GM23338 (cell line): Measurements from ENCODE around the gene NSG1. TPM values are rescaled to one million over a fixed set of nuclear protein-coding genes. Genes with fewer than 3 reads are reported as not detected.

ENCODE experiments used
- ATAC-seq: fragments of 200-7000 bp; cut with Tn5 transposase; 3 replicates; pipeline ENCODE4 v1.9.1; 2020
- DNase-seq: peaks from one replicate; pipeline ENCODE4 v3.0.0-alpha.2; 2015; ENCODE audit warnings: low spot score
- H2AFZ ChIP-seq: fragments of 200-600 bp; sonication (generic); 2 replicates; pipeline ENCODE4 v1.8.0; 2016; ENCODE audit warnings: antibody characterized with exemption, mild to moderate bottlenecking, moderate library complexity
- H3F3A ChIP-seq: fragments of 200-600 bp; sonication (generic); replicated peaks from 2 replicates; pipeline ENCODE4 v1.8.0; 2017; ENCODE audit warnings: antibody characterized with exemption, mixed run types, low read depth
- H3K27ac ChIP-seq: fragments of 200-600 bp; sonication (generic); 2 replicates; pipeline ENCODE4 v1.6.1; 2016; ENCODE audit warnings: low read depth
- H3K27me3 ChIP-seq: fragments of 200-600 bp; sonication (generic); 2 replicates; pipeline ENCODE4 v1.8.0; 2016; ENCODE audit warnings: mild to moderate bottlenecking, mixed run types, moderate library complexity; ENCODE audit not compliant: insufficient read depth
- H3K36me3 ChIP-seq: fragments of 200-600 bp; sonication (generic); 2 replicates; pipeline ENCODE4 v1.8.0; 2016; ENCODE audit warnings: mild to moderate bottlenecking; ENCODE audit not compliant: insufficient read depth
- H3K4me1 ChIP-seq: fragments of 200-600 bp; sonication (generic); 2 replicates; pipeline ENCODE4 v1.8.0; 2016; ENCODE audit warnings: mild to moderate bottlenecking, moderate library complexity; ENCODE audit not compliant: insufficient read depth
- H3K4me2 ChIP-seq: fragments of 200-600 bp; sonication (generic); 2 replicates; pipeline ENCODE4 v1.7.1; 2017; ENCODE audit warnings: mixed run types
- H3K4me3 ChIP-seq: fragments of 200-600 bp; sonication (generic); 2 replicates; pipeline ENCODE4 v1.6.1; 2016; ENCODE audit warnings: mixed run types
- H3K79me2 ChIP-seq: fragments of 200-600 bp; sonication (generic); replicated peaks from 2 replicates; pipeline ENCODE4 v1.8.0; 2017; ENCODE audit warnings: mild to moderate bottlenecking; ENCODE audit not compliant: insufficient read depth
- H3K9me2 ChIP-seq: fragments of 200-600 bp; sonication (generic); 2 replicates; pipeline ENCODE4 v1.8.0; 2017; ENCODE audit not compliant: insufficient read depth
- H4K20me1 ChIP-seq: fragments of 200-600 bp; sonication (generic); replicated peaks from 2 replicates; pipeline ENCODE4 v1.8.0; 2017; ENCODE audit warnings: mild to moderate bottlenecking; ENCODE audit not compliant: insufficient read depth
- H3K27ac Mint-ChIP-seq: 2 replicates; pipeline ENCODE4 v1.8.0; 2020; ENCODE audit warnings: inconsistent platforms, mild to moderate bottlenecking, moderate library complexity, mixed read lengths
- H3K27me3 Mint-ChIP-seq: 3 replicates; pipeline ENCODE4 v1.8.0; 2022; ENCODE audit warnings: low read depth, mild to moderate bottlenecking, moderate library complexity, mixed read lengths, inconsistent platforms; ENCODE audit not compliant: insufficient read depth, poor library complexity
- H3K36me3 Mint-ChIP-seq: 3 replicates; pipeline ENCODE4 v1.8.0; 2021; ENCODE audit warnings: low read depth, mild to moderate bottlenecking, inconsistent platforms, moderate library complexity, mixed read lengths
- H3K4me1 Mint-ChIP-seq: 3 replicates; pipeline ENCODE4 v1.8.0; 2020; ENCODE audit warnings: mild to moderate bottlenecking, inconsistent platforms, mixed read lengths
- H3K4me3 Mint-ChIP-seq: 3 replicates; pipeline ENCODE4 v1.8.0; 2021; ENCODE audit warnings: moderate library complexity, mild to moderate bottlenecking, inconsistent platforms, mixed read lengths
- H3K9me3 Mint-ChIP-seq: 3 replicates; pipeline ENCODE4 v1.8.0; 2020; ENCODE audit warnings: moderate library complexity, mild to moderate bottlenecking, inconsistent platforms, mixed read lengths
- EZH2phosphoT487 ChIP-seq: fragments of 200-600 bp; sonication (generic); IDR thresholded peaks from one replicate; pipeline ENCODE4 v1.8.1; 2018; ENCODE audit warnings: antibody characterized with exemption; ENCODE audit not compliant: unreplicated experiment
- JUNB ChIP-seq: IDR thresholded peaks from one replicate; pipeline ENCODE4 v1.6.1; 2016; ENCODE audit warnings: antibody characterized with exemption; ENCODE audit not compliant: unreplicated experiment
- STAT1 ChIP-seq: IDR thresholded peaks from one replicate; pipeline ENCODE4 v1.6.1; 2016; ENCODE audit warnings: antibody characterized with exemption; ENCODE audit not compliant: unreplicated experiment
- ZNF114 ChIP-seq: fragments of 250-450 bp; sonication (Bioruptor Pico); IDR thresholded peaks from 2 replicates; pipeline ENCODE4 v1.5.0; 2020; ENCODE audit warnings: mild to moderate bottlenecking, moderate library complexity
- polyA plus RNA-seq: library from polyadenylated mRNA; unstranded; fragments of >200 nt; fragmentation: Nextera tagmentation; extraction: Ambion mirVana; gene quantifications from 2 replicates; pipeline ENCODE4 v1.2.1, GENCODE V29; 2016
- total RNA-seq: library from RNA; depleted of rRNA; stranded (reverse); fragments of >200 nt; shearing (Covaris generic); gene quantifications from 2 replicates; pipeline ENCODE4 v1.2.3, GENCODE V29; 2014
- TF ChIP-seq, protein P1 (sequence below): fragments of 250-450 bp; sonication (Bioruptor Pico); IDR thresholded peaks from 2 replicates; pipeline ENCODE4 v1.5.0; 2020; ENCODE audit warnings: mild to moderate bottlenecking, moderate library complexity

Gene NSG1
- total and polyA plus RNA-seq, 2 experiments from 2014 or later: 17.4 to 34.5 TPM

DNA sequence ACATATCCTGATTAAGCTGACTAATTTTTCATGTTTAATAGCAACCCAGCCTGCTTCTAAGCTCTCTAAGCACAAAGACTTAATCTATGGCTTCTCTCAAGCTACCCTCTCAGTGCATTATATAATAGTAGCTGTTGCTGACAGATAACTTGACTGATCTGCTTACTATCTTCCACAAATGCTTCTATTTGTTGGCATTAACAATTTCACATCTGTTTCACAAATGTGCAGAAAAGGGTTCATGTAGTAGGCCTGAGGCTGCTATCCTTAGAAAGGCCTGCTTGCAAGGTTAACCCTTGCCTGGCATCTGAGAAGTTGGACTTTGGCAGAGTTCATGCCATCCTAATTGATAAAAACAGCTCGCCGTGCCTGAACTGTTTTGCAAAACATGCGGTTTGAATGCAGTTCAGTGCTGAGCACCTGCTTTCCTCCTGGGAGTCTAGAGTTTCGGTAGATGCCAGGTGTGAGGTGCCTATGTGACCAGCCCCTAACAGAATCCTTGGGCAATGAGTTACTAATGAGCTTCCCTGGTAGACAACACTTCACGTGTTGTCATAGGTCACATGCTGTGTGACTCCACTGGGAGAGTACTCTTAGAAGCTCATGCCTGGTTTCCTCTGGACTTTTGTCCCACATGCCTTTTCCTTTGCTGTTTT, 68.4 kb downstream of the NSG1 start:
- no peak for ATAC-seq

DNA sequence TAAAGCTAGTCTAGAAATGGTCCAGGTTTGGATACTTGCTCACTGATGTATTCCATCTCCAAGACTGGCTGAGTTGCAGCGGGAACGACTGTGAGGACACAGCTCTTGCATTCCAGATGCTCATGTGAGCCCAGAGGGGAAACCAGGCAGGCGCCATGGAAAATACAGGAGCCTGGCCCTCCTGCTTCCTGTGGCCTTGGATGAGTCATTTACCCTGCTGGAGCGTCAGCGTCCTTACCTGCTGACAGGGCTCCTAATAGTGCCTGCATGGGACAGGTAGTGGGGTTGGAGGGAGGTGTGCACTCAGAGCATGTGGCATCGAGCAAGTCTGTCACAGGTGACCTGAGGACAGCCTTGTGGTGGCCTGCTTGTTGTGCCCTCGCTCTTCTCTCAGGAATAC, 69.4 kb downstream of the NSG1 start:
- Histone ChIP-seq H3K27ac (no peak overlapping the region), H4K20me1 (no peaks in the 10 kb centered on the region), H2AFZ (no peak overlapping the region), H3K79me2 (no peaks in the 10 kb centered on the region), H3K4me3 (no peak overlapping the region), H3K36me3 (no peaks in the 10 kb centered on the region), H3K4me2 (no peak overlapping the region), H3K4me1 (peaks cover 46% of the 10 kb centered on the region), H3K27me3 (no peaks in the 10 kb centered on the region), H3F3A (0 out of 2 replicates have a peak, but pooled peaks cover 5% of the 10 kb centered on the region), H3K9me2 (no peaks in the 10 kb centered on the region)
- no peaks in the 10 kb centered on the region for H3K9me3 Mint-ChIP-seq
- DNase-seq (no peak), ATAC-seq (no peak)
- H3K27ac Mint-ChIP-seq: no peak overlapping the region
- H3K36me3 Mint-ChIP-seq: peaks cover 10% of the 10 kb centered on the region
- H3K4me1 Mint-ChIP-seq: peaks cover 34% of the 10 kb centered on the region
- H3K4me3 Mint-ChIP-seq: no peak overlapping the region
- H3K27me3 Mint-ChIP-seq: peaks cover 3% of the 10 kb centered on the region
- no peak for TF ChIP-seq ZNF114 (CRISPR knock-in tag)
- TF ChIP-seq, protein P1, sequence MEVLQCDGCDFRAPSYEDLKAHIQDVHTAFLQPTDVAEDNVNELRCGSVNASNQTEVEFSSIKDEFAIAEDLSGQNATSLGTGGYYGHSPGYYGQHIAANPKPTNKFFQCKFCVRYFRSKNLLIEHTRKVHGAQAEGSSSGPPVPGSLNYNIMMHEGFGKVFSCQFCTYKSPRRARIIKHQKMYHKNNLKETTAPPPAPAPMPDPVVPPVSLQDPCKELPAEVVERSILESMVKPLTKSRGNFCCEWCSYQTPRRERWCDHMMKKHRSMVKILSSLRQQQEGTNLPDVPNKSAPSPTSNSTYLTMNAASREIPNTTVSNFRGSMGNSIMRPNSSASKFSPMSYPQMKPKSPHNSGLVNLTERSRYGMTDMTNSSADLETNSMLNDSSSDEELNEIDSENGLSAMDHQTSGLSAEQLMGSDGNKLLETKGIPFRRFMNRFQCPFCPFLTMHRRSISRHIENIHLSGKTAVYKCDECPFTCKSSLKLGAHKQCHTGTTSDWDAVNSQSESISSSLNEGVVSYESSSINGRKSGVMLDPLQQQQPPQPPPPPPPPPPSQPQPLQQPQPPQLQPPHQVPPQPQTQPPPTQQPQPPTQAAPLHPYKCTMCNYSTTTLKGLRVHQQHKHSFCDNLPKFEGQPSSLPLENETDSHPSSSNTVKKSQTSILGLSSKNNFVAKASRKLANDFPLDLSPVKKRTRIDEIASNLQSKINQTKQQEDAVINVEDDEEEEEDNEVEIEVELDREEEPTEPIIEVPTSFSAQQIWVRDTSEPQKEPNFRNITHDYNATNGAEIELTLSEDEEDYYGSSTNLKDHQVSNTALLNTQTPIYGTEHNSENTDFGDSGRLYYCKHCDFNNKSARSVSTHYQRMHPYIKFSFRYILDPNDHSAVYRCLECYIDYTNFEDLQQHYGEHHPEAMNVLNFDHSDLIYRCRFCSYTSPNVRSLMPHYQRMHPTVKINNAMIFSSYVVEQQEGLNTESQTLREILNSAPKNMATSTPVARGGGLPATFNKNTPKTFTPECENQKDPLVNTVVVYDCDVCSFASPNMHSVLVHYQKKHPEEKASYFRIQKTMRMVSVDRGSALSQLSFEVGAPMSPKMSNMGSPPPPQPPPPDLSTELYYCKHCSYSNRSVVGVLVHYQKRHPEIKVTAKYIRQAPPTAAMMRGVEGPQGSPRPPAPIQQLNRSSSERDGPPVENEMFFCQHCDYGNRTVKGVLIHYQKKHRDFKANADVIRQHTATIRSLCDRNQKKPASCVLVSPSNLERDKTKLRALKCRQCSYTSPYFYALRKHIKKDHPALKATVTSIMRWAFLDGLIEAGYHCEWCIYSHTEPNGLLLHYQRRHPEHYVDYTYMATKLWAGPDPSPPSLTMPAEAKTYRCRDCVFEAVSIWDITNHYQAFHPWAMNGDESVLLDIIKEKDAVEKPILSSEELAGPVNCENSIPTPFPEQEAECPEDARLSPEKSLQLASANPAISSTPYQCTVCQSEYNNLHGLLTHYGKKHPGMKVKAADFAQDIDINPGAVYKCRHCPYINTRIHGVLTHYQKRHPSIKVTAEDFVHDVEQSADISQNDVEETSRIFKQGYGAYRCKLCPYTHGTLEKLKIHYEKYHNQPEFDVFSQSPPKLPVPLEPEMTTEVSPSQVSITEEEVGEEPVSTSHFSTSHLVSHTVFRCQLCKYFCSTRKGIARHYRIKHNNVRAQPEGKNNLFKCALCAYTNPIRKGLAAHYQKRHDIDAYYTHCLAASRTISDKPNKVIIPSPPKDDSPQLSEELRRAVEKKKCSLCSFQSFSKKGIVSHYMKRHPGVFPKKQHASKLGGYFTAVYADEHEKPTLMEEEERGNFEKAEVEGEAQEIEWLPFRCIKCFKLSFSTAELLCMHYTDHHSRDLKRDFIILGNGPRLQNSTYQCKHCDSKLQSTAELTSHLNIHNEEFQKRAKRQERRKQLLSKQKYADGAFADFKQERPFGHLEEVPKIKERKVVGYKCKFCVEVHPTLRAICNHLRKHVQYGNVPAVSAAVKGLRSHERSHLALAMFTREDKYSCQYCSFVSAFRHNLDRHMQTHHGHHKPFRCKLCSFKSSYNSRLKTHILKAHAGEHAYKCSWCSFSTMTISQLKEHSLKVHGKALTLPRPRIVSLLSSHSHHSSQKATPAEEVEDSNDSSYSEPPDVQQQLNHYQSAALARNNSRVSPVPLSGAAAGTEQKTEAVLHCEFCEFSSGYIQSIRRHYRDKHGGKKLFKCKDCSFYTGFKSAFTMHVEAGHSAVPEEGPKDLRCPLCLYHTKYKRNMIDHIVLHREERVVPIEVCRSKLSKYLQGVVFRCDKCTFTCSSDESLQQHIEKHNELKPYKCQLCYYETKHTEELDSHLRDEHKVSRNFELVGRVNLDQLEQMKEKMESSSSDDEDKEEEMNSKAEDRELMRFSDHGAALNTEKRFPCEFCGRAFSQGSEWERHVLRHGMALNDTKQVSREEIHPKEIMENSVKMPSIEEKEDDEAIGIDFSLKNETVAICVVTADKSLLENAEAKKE (CRISPR knock-in tag): no peak

More for the DNA sequence above, 68.4 kb downstream of the NSG1 start:
- no peak overlapping the region for H3K4me3 Mint-ChIP-seq
- peaks cover 10% of the 10 kb centered on the region for H3K36me3 Mint-ChIP-seq
- H3K4me1 Mint-ChIP-seq: peaks cover 33% of the 10 kb centered on the region
- H3K4me2 ChIP-seq: no peak overlapping the region
- no peaks in the 10 kb centered on the region for H4K20me1 ChIP-seq
- H3K9me3 Mint-ChIP-seq: no peaks in the 10 kb centered on the region
- H3K27me3 ChIP-seq: no peaks in the 10 kb centered on the region
- DNase-seq: no peak
- H3K36me3 ChIP-seq: no peaks in the 10 kb centered on the region
- H3K4me1 ChIP-seq: peaks cover 45% of the 10 kb centered on the region
- no peak overlapping the region for H3K27ac Mint-ChIP-seq
- peaks cover 3% of the 10 kb centered on the region for H3K27me3 Mint-ChIP-seq
- H3K4me3 ChIP-seq: no peak overlapping the region
- H3K79me2 ChIP-seq: no peaks in the 10 kb centered on the region
- no peaks in the 10 kb centered on the region for H3K9me2 ChIP-seq
- no peak overlapping the region for H3K27ac ChIP-seq
- TF ChIP-seq JUNB: no peak
- no peak for TF ChIP-seq EZH2phosphoT487
- no peak for TF ChIP-seq STAT1
- 0 out of 2 replicates have a peak, but pooled peaks cover 5% of the 10 kb centered on the region for H3F3A ChIP-seq
- H2AFZ ChIP-seq: no peak overlapping the region
